Measurements from ENCODE around the gene EML1. TPM values are rescaled to one million over a fixed set of nuclear protein-coding genes. Genes with fewer than 3 reads are reported as not detected.

The EML1 gene
- total RNA-seq, 2 experiments from 2014 or later, result 0.59 TPM; not detected in 1

- peaks cover 42% of the 10 kb centered on the region for H3K27me3 Mint-ChIP-seq
- no peaks in the 10 kb centered on the region for H3K9me3 Mint-ChIP-seq
- intact Hi-C loops (cut with DNase I, micrococcal nuclease), result no loop called here
- H3K27me3 ChIP-seq (ENCODE audit: control insufficient read depth in 1 of 2, insufficient read depth in 2 of 2, low read length in 2 of 2), result peaks cover 5 to 11% of the 10 kb centered on the region in 2 experiments
- H3K9me3 ChIP-seq (ENCODE audit: control insufficient read depth in 1 of 2, insufficient read depth in 1 of 2, low read length in 2 of 2), result peaks cover 0 to 4% of the 10 kb centered on the region in 2 experiments
- no peaks in the 10 kb centered on the region for H3K36me3 Mint-ChIP-seq (ENCODE audit: low read depth)
- H3K4me1 Mint-ChIP-seq (ENCODE audit: low read depth), result peaks cover 31% of the 10 kb centered on the region
- peaks cover 20% of the 10 kb centered on the region for H3K4me1 ChIP-seq (ENCODE audit: insufficient read depth, low read length)
- no peak for ATAC-seq (ENCODE audit: poor library complexity)
- no peaks in the 10 kb centered on the region for H3K36me3 ChIP-seq (ENCODE audit: insufficient read depth, low read length)
- no peak overlapping the region for H3K4me3 ChIP-seq (ENCODE audit: low read length)
- DNase-seq, result no peak
- no peak for TF ChIP-seq CTCF (IDR thresholded peaks at IDR 0.05)
- no peak overlapping the region for H3K27ac Mint-ChIP-seq
- ChIA-PET POLR2A (no interaction called here), CTCF (no interaction called here)
- no peak overlapping the region for H3K4me3 Mint-ChIP-seq
- no peak overlapping the region for H3K27ac ChIP-seq (ENCODE audit: low read depth in 1 of 2, low read length in 2 of 2)
Observed at GRCh38 chr14:99822800-99823455, 29.7 kb downstream of the EML1 start.

- peaks cover 25% of the 10 kb centered on the region for H3K4me1 Mint-ChIP-seq (ENCODE audit: low read depth)
- no peak for ATAC-seq (ENCODE audit: poor library complexity)
- peaks cover 0 to 11% of the 10 kb centered on the region in 2 experiments for H3K27me3 ChIP-seq (ENCODE audit: control insufficient read depth in 1 of 2, insufficient read depth in 2 of 2, low read length in 2 of 2)
- TF ChIP-seq CTCF (IDR thresholded peaks at IDR 0.05), result no peak
- ChIA-PET POLR2A (no interaction called here), CTCF (no interaction called here)
- no peak overlapping the region for H3K27ac Mint-ChIP-seq
- H3K36me3 Mint-ChIP-seq (ENCODE audit: low read depth), result no peaks in the 10 kb centered on the region
- peaks cover 46% of the 10 kb centered on the region for H3K27me3 Mint-ChIP-seq
- peaks cover 0 to 4% of the 10 kb centered on the region in 2 experiments for H3K9me3 ChIP-seq (ENCODE audit: control insufficient read depth in 1 of 2, insufficient read depth in 1 of 2, low read length in 2 of 2)
- peaks cover 17% of the 10 kb centered on the region for H3K4me1 ChIP-seq (ENCODE audit: insufficient read depth, low read length)
- intact Hi-C loops (cut with DNase I, micrococcal nuclease), result no loop called here
- no peak overlapping the region for H3K4me3 Mint-ChIP-seq
- H3K9me3 Mint-ChIP-seq, result no peaks in the 10 kb centered on the region
- no peak overlapping the region for H3K4me3 ChIP-seq (ENCODE audit: low read length)
- H3K27ac ChIP-seq (ENCODE audit: low read depth in 1 of 2, low read length in 2 of 2), result no peak overlapping the region
- H3K36me3 ChIP-seq (ENCODE audit: insufficient read depth, low read length), result no peaks in the 10 kb centered on the region
- no peak for DNase-seq
Observed at GRCh38 chr14:99824776-99825175, 31.6 kb downstream of the EML1 start.

- Histone ChIP-seq H3K9me3 (ENCODE audit: control insufficient read depth in 1 of 2, insufficient read depth in 1 of 2, low read length in 2 of 2) (peaks cover 0 to 4% of the 10 kb centered on the region in 2 experiments), H3K4me3 (ENCODE audit: low read length) (no peak overlapping the region), H3K27me3 (ENCODE audit: control insufficient read depth in 1 of 2, insufficient read depth in 2 of 2, low read length in 2 of 2) (peaks cover 0 to 12% of the 10 kb centered on the region in 2 experiments), H3K27ac (ENCODE audit: low read depth in 1 of 2, low read length in 2 of 2) (no peak overlapping the region), H3K4me1 (ENCODE audit: insufficient read depth, low read length) (no peaks in the 10 kb centered on the region), H3K36me3 (ENCODE audit: insufficient read depth, low read length) (no peaks in the 10 kb centered on the region)
- H3K4me1 Mint-ChIP-seq (ENCODE audit: low read depth), result no peaks in the 10 kb centered on the region
- no peak for ATAC-seq (ENCODE audit: poor library complexity)
- no peaks in the 10 kb centered on the region for H3K36me3 Mint-ChIP-seq (ENCODE audit: low read depth)
- no peak for TF ChIP-seq CTCF (IDR thresholded peaks at IDR 0.05)
- ChIA-PET POLR2A (no interaction called here), CTCF (interaction anchor here (0.6 kb wide), 1 partner anchor 103 kb away, joined by 3 read pairs; no protein-coding TSS in a partner anchor)
- no peak for DNase-seq
- no peak overlapping the region for H3K4me3 Mint-ChIP-seq
- no peak overlapping the region for H3K27ac Mint-ChIP-seq
- intact Hi-C loops (cut with DNase I, micrococcal nuclease), result no loop called here
- peaks cover 65% of the 10 kb centered on the region for H3K27me3 Mint-ChIP-seq
- no peaks in the 10 kb centered on the region for H3K9me3 Mint-ChIP-seq
Observed at GRCh38 chr14:99829450-99829849, 36.2 kb downstream of the EML1 start.

Measured in CD4-positive, alpha-beta T cell (primary cell).